DMS53 treated with DMSO at 0.1 percent for 48 hours (cell line): ENCODE data around the gene LDB2.

Source experiments
- DNase-seq: peaks from one replicate; lab custom pipeline; 2025; ENCODE audit not compliant: unreplicated experiment; lab: John Stamatoyannopoulos, UW

Gene LDB2

DNA sequence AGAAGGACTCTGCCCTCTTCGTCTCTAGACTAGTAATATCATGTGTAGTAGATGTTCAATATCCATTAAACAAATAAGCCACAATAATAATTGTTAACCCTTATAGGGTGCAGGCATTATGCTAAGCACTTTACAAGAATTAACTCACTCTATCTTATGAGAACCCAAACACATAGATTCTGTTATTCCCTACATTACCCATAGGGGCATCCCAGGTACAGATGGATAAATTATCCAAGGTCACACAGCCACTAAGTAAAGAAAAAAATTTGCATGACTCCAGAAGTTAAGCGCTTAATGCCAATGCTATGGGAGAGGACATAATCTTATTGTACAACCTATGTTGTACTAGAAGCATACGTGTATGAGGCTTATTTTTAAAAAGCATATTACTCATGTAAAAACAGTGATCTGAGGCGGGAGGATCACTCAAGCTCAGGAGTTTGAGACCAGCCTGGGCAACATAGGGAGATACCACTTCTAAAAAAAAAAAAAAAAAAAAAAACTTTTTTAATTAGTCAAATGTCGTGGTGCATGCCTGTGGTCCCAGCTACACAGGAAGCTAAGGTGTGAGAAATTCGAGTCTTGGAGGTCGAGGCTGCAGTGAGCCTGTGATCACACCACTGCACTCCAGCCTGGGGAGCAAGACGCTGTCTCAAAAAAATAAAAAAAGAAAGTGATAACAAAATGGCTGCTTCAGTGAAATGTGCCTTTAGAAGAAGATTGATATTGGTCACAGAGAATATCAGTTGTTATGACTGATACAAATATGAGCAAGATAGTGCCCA lies 13.6 kb downstream of the LDB2 start:
- no peak for DNase-seq

DNA sequence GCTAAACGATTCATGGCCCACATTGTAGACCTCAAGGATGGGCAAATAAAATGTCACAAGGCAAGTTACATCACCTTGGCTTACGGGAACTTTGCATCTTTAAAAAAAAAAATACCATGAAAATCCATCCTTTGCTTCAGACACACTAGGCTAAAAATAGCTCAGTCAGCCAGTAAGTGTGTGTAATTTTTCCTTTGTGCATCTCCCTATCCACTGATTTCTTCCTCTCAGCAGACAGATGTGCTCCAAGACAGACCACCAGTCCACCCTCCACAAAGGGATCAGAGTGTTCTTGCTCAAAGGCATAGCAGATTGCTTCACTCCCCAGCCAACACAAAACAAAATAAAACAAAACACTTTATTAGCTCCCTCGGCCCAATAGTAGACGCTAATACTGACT lies 14.6 kb downstream of the LDB2 start:
- DNase-seq, result no peak

DNA sequence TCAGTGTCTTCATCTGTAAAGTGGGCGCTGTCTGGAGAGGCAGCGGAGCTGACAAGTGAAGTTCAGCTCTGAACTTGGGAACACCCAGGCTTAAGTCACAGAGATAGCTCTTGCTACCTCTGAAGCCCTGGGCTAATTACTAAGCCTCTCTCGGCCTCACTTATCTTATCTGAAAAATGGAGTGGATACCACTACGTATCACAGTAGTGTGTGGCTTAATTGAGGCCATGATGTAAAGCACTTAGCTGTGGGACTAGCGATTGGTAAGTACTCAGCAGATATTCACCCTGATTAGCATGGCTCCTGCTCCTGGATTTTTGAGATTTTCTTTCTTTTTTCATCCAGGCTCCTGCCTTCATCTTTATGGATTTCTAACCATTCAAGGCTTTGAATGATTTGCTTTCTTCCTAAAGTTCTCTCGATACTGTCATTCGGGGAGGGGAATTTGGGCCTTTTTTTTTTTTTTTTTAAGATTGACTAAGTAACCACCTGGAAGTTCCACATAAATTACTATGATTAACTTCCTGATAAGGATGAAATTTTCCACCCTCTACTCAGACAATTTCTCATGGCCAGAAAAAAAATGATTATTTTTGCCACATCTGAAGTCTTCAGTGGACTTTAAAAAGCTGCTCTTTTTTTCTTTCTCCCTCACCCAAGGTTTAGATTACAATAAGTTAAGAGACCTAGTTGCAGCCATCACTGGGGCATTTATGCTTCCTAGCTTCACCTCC lies 17.1 kb downstream of the LDB2 start:
- DNase-seq, result no peak

DNA sequence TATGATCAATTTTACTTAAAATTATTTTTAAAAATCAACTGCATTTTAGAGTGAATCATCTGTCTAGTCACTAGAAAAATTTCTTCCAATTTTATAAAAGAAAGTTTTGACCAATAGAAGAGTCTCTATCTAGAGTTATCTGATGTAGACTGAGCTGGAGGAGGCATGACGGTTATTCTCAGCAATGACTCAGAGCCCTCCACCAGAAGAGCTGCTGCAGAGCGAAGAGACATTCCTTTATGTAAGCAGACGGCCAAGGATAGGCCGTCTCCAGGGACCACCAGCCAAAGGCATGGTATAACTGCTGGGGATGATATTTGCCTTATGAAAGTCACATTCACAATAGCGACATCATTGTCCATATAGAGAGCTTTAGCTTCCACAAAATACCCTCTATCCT lies 23.0 kb downstream of the LDB2 start:
- no peak for DNase-seq

DNA sequence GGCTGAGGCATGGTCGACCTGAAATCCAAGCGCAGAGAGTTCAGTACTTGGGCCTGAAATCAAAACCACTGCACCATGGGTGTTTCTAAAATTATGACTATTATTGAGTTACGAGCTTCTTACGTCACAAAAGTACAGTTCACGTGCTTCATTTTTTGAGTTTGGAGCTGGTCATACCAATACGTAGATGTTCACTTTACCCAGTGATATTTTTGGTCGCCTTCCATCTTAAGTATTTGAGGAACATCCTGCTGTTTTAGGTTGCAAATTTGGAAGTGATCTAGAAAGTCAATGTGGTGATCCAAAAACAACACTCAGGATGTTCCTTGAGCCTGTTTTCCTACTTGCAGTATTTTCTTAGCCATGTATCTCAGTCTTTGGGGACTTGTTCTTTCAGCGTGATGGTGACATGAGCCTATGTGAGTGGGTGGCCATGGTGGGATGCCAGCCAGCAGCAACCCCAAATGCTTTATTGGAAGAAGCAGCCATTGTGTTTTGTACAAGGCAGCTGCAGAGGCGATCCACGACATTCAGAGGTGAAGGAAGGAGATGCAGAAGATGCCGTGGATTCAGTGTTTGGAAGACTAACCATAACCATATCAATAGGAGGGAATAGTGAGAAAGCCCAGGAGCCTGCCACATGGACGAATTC lies 28.7 kb downstream of the LDB2 start:
- no peak for DNase-seq

DNA sequence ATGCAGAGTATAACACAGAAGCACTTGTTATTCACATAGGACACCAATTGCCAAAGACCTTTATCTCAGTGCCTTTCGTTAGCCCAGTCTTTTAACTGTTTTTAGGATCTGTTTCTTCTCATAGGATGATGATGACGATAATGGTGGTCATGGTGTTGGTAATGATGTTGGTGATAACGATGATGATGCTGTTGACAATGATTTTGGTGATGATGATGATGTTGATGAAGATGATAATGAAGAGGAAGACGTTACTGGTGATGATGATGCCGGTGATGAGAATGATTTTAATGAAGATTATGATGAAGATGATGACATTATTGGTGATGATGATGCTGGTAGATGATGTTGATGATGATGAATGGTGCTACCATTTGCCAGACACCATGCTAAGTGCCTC lies 29.8 kb downstream of the LDB2 start:
- no peak for DNase-seq

DNA sequence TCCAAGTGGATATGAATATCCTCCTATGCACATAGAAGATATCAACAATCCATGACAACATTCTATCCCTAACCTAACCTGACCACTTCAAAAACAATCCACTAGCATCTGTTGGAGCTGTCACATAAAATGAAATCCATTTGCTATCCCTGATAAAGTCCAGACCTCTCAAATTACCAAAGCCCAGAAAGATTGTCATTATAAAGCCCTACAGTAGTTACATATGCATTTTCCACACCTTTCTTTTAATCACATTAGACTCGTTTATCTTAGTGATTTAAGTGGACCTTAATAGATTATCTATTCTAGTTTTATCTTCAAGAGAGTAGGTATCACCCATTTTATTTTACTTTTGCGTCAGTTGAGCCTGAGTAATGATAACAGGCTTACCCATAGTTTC lies 30.6 kb downstream of the LDB2 start:
- DNase-seq, result no peak

DNA sequence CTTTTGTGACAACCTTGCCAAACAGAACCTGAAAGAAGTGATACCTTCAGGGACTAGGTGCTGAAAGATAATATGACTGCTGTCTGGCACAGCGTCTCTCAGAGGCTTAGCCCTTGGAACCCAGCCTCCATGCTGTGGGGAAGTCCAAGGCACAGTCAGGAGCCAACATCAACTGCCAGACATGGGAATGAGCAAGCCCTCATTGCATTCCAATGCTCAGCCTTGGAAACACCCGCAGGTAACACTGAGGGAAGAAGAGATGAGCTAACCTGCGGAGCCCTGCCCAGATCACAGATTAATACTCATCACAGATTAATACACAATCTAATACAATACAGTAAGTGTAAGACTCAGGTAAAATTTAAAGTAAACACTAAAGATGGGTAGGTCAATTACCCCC lies 31.5 kb downstream of the LDB2 start:
- DNase-seq, result no peak

DNA sequence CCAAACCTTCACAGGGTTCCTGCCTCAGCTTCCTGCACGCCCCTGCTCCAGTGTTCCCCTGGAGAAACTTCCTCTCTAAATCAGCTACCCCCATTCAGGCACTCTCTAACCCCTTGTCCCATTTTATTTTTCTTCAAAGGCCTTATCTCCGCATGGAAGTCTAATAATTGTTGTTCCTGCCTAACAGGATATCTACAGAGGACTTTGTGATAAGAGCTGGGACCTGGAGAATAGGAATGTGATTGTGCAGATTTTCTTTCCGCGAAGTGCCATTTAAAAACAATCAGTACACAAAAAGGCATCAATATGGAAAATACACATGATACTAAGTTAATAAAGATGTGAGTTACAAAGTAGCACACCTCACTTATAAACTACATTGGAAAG lies 32.6 kb downstream of the LDB2 start:
- DNase-seq, result no peak

DNA sequence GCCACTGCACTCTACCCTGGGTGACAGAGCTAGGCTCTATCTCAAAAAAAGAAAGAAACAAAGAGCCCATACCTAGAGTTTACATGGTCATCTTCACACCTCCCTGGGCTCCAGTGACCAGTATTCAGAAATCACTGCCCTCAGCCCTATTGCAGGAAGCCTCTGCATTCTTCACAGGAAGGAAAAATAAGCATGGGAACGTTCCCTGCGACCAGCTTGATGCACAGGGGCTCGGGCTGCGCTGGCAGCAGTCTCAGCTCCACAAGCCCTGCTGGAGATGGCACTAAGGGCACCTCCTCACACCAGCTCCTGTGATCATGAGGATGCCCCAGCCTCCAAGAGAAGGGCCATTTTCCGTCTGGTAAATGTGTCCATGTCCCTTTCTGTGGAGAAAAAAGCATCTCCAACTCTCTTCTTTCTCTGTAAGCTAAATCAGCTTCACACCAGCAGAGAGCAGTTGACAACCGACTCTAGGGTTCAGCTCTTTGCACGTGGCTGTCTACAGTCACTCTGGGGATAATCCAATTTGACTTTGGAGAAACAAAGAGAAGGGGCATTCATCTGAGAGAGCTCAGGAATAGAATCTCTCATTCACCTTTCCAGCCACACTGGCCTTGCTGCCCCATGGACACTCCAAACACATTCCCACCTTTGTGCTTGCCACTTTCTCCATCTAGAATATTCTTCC lies 33.1 kb downstream of the LDB2 start:
- DNase-seq, result no peak

DNA sequence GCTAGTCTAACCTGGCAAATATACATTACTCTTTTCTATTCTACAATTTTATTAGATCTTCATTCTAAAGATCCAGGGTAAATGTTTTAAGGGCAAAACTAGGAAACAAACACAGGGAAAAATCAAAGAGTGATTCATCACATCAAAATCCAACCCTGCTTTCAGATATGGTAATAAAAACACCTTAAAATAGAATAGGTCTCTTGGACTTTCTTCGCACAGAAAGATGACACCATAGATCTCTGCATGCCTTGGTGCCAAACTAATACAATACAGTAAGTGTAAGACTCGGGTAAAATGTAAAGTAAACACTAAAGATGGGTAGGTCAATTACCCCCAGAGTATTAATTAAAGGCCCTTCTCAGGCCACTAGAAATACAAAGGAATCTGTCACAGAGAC lies 34.2 kb downstream of the LDB2 start:
- no peak for DNase-seq

DNA sequence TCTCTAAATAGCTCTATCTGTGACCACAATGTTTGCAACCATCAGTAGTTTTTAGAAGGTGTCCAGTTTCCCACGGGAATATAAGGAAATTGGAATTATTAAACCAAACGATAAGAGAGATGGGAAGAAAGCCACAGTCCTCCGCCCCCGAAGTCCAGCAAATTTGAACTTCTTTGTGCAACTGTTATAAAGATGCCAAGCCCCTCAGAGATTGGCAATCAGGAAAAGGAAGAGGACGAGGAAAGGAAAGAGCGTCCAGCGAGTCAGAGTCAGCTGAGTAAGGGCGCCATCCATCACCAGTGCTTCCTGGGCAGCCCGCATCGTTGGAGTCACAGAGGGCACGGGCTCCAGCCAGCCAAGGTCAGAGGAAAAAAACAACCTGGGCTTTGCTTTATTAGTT lies 35.7 kb downstream of the LDB2 start:
- DNase-seq, result no peak

DNA sequence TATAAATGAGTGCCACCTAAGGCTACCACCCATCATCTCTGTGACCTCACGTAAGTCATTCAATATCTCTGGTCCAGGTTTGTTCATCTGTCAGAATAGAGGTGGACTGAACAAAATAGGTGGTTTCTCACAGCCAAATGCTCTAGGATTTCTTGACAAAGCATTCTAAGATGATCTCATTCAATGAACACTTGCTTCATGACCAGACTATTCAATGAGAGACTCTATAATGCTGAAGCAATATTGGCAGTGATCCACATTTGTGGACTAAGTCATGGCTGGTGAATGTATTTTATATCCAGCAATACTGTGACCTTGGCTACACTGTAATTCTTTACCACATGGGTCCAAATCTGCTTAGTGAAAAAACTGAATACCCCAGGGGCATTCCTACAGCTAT lies 37.9 kb downstream of the LDB2 start:
- no peak for DNase-seq

DNA sequence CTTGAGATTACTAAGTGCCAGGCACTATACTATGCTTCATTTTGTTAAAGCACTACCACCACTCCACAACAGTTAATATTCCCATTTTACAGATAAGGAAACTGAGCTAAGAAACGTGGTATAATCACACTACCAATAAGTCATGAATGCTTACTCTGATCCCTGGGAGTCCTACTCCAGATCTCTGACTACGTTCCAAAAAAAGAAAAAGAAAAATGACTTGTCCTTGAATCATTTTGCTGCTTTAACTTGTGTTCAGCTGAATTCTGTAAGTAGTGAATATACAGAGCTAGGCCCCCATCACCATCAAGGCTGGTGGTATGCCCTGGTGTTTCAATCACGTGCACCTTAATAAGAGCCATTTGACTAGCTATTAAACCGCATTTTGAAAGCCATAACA lies 39.4 kb downstream of the LDB2 start:
- no peak for DNase-seq

DNA sequence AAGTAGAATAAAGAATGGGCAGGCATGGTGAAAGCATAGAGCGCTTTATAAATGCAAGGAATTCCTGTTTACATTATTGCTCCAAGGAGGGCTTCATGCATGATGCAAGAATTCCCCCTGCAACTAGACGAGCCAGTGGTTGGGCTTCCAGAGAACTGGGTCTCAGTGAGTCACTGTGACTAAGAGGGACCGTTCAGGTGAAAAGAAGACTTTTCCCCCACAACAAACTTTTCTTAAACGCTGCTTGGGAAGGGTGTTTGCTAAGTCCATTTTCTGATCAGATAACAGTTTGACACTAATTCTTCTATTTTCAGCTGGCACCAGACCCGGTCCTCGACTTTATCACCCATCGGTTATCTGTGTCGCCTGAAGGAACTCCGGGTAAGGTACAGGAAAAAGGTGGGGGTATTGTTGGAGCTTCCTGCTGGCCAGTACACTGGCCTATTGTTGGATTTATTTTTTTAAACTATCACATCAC lies 40.1 kb downstream of the LDB2 start:
- DNase-seq, result no peak

DNA sequence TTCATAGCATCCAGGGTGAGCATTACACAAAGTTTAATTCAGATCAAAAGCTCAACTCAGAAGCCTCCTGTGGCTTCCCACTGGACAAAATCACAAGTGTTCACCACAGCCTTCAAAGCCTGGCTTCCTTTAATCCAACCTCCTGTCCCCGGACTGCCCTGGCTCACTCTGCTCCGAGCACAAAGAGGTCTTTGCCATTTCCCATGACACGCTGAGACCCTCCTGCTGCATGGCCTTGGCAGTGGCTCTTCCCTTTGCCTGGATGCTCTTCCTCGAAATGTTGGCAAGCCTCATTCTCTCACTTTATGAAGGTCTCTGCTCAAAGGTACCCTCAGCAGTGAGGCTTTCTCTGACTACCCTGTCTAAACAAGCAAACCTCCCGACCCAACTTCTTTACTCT lies 41.0 kb downstream of the LDB2 start:
- DNase-seq, result no peak

DNA sequence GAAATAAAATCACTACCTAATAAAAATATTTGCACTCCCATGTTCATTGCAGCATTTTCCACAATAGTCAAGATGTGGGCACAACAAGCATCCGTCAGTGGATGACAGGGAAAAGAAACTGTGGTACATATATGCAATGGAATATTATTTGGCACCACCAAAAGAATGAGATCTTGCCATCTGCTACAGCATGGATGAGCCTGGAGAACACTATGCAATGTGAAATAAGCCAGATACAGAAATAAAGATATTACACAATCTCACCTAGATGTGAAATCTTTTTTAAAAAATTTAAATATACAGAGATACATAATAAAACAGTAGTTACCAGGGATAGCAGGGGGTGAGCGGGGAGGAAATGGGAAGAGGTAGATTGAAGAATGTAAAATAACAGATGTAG lies 44.8 kb downstream of the LDB2 start:
- no peak for DNase-seq

DNA sequence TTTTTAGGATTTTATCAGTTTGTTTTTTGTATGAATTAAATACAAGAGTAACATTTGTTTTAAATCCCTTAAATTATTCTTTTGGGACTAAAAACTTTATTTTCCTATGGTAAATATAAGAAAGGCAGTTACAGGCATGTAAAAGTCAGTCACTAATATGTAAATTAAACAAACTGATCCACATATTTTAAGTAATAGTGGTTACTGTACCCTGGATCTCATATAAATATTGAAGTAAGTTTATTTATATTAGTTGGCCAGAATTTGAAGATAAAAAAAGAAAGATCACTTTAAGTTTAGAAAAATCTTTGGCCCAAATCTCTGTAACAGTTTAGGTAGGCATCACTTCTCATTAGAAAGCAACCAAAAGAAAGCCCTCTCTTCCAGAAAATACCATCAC lies 45.8 kb downstream of the LDB2 start:
- no peak for DNase-seq

DNA sequence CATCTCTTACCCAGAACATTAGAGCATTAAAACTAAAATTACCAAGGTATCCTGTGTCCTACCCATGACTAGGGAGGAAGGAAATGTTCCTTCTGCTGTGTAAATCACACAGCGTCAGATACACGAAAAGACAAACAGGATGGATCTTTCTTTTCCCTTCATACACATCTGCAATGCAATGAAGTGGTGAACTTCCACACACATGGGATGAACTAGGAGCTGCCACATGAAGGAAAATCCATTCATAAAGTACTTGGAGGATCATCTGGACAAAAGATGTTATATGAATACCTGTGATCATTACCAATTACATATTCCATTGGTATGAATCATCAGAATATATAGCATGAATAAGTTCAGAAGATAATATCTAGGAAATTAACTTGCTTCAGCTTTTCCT lies 46.2 kb downstream of the LDB2 start:
- DNase-seq, result no peak

DNA sequence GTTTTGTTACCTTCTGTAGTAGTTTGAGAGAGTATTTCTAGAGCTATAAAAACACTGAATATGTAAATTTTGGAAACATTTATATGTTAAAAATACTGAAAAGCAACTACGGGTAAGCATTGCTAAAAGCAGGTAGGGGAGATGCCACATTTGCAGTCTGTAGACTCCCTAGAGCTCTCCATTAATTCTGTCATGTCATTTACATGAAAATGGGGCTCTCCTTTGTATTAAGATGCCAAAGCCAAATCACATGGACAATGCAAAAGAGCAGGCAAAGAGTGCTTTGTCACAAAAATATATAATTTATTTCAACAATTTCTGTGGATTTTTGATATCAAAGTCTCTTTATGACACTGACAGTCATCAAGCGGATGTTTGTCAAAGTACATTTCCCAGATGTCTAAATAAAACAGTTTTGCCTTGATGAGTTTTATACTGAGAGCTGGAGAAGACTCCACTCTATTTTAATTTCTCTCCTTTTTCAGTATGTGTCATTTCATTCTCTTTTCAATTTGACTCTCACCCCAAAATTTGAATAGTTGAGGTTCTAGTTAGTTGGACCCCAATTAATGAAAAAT lies 51.8 kb downstream of the LDB2 start:
- DNase-seq, result no peak
